CD4-positive, alpha-beta T cell treated with Interleukin-4 for 1 hour (primary cell): ENCODE measurements around the gene ANKS4B.
"Not testable (repeated sequence)": the region's sequence is repeated elsewhere in the genome, so short reads cannot be mapped to it uniquely, and the experiment has no call there.

ENCODE experiments used
- DNase-seq, 2 donors: peaks; one replicate each; pipeline ENCODE4 v3.0.0-alpha.2; 2020 to 2022

ANKS4B gene

DNA sequence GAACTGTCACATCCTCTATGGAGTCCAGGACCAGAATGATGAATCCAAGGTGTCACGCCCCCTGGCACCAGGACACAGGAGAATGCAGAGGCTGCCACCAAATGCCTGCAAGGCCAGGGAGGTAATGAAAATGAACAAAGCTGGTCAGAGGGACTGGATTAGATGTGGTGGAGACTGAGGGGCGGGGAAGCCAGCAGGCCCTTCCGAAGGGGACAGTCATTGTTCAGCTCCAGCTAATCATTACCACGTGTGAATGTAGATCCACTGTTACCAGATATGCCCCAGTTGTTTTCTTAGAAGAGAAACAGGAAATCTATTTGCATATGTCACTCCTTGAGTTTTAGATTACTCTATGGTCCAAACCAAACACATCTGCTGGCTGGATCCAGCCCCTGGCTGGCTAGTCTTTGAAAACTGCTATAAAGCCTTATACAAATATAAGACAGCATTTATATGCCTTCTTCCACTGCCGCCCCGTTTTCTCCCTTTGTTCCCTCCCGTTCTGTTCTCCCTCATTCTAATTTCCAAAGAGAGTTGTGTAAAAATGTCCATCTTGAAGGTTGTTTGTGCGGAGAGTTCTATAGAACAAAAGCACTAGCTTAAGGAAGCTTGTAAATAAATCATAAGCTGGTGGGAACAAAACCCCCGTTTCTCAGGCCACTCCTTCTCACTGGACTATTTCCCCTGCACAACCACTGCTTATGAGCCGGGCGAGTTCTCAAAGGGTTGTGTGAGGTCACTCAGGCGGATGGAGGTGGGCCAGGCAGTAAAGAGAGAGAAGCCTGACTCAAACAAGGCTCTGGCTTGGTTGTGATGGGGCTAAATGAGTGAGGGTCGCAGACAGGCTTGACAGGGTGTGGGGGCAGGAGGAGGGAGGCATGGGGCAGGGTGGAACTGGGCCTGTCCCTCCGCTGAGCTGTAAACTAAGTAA is 30.4 kb downstream of the ANKS4B start:
- no peak for DNase-seq

GRCh38 chr16:21264571-21265036 is 31.1 kb downstream of the ANKS4B start:
- DNase-seq: no peak

DNA sequence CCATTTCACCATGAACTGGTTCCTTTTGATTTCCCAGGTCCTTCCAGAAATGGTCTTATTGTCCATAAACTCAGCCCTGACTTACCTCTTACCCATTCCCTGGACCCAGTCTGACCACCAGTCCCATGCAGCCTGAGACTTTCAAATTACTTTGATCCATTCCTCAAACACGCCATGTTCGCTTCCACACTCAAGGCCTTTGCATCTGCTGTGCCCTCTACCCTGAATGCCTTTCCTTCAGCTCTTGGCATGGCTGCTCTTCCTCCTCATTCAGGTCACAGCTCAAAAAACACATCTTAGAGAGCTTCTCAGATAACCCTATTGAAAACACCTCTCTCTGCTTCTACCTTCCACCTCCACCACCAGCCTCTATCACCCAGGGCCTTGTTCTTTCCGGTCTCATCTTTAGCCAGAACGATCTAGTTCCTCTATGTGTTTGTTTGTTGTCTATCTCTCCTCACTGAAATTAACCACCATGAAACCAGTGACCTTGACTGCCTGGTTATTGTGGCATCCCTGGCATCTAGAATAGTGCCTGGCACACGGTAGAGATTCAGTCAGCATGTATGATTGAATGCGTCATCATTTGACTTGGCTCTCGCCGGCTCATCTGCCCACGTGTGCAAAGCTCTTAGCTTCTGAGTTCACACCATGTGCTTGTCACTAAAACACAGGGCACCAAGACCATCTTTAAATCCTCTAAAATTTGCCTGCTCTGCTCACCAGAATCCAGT is 31.8 kb downstream of the ANKS4B start:
- no peak for DNase-seq

- DNase-seq: no peak
Measured at GRCh38 chr16:21267298-21267697, 33.8 kb downstream of the ANKS4B start.

DNA sequence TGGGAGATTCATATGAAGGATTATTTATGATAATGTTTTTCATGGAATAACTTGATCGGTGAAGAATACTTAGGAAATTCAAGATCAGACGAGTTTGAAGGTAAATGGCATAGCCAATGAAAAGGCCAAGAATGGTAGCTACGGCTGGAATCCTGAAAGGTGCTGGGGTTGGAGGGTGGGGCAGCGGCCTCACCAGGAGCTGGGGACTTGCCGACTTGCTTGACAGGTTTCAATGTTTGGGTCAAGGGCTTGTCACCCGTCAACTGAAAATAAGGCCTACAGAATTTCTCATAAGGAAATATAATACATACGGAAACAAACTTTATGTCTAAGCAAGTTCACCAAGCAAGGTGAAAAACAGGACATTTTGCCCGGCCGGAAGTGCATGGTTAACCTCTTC is 34.7 kb downstream of the ANKS4B start:
- DNase-seq: no peak

DNA sequence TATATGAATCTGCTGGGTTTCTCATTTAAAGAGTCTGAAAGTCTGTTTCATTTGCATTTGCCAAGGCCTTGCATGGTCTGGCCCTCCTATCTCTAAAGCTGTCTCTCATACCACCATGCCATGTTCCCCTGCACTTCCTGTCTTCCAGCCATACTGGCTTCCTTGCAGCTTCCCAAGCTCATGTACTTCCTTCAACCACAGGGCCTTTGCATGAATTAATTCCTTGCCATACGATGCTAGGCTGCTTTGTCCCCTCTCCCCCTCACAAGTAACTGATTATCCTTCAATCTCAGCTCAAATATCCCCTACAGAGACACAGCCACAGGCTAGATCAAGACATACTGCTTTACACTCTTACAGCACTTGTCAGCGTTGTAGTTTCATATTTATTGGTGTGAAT is 38.8 kb downstream of the ANKS4B start:
- no peak for DNase-seq

GRCh38 chr16:21272763-21273162 is 39.3 kb downstream of the ANKS4B start:
- not testable (repeated sequence) for DNase-seq

DNA sequence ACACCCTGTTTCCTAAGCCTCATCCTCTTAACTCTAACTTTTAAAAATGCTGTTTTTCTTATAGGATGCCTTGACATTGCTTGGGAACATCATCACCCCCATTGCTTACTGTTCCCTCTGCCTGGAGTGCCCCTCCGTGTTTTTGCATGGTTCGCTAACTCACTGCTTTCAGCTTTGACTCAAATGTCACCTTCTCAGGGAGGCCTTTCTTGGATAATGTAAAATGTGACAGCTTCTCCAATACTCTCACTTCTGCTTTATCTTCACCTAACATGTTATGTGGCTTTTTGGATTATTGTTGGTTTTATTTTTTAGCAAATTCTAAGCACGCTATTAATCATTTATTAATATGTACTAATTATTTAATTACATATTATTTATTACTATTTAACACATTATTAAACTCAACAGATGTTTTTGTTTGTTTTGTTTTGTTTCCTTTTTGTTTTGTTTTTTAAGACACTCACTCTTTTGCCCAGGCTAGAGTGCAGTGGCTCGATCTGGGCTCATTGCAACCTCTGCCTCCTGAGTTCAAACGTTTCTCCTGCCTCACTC is 40.8 kb downstream of the ANKS4B start:
- DNase-seq: no peak

DNA sequence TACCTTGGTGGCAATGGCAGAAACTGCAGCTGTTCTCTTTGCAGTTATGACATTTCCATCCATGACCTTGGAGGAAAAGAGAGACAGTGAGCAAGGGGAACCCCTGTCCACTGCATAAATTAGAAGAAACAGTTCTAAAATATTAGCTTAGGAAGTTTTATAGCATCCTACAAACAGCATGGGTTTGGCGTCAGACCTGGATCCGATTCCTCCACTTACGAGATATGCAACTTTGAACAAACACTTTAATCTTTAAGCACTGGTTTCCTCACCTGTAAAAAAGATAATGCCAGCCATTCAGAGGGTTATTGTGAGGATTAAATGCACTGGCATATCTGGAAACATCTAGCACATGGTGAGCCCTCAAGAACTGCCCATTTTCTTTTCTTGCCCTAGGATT is 42.0 kb downstream of the ANKS4B start:
- DNase-seq: no peak

DNA sequence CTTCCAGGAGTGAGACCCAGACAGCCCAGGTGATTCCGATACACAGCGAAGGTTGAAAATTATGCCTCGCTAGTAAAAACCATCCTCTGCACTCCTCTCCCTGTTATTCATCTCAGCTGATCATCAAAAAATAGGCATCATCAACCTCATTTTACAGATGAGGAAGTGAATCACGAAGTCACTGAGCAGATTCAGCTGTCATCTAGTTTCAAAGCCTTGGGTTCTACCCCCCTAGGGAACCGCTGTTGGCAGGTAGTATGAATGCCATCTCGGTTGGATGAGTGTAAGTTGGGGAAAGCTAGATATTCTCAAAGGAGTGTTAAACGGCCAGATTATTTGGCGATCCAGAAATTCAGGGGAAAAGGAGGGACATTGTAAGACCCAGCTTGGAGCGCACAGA is 42.6 kb downstream of the ANKS4B start:
- DNase-seq: no peak

GRCh38 chr16:21277045-21277926 is 43.8 kb downstream of the ANKS4B start:
- no peak for DNase-seq

DNA sequence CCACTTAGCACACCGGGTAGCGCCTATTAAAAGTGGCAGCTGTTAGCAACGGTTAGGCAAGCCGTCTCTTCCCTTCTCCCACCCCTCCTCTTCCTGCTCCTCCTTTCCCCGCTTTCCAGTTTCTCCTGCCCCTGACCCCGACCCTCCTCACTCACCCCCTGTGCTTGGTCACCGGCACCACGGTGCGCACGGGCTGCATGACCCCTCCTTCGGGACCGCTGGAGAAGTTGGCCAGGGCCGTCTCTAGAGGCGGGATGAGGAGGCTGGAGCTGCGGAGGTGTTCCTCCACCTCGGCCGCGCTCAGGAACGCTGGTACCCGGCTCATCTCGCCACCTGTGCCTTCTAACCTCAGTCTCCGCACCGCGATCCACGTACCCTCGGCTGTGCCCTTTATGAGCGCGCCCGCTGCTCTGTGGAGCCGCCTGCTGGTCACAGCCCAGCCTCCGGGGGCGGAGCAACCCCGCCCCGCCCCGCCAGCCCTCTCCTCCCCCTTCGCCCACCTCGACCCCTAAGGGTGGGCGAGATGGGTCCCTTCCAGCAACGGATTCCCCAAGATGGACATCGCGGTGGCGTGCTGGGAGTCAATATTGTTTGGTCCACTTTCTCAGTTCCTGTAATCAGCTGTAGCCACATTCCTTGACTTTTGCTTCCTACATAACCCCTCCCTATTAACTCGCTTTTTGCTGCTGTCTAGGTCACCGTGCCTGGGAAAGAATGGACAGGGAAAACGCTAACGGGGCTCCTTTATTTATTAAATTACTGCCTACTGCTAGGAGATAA is 44.6 kb downstream of the ANKS4B start, which contains the start of gene CRYM:
TSS of gene CRYM (minus strand) at position 364 of the 780 bp plus-strand sequence. CDS start at position 325, 39 bp downstream.
- DNase-seq: peak in 1 of 2 donors; percentile 50

DNA sequence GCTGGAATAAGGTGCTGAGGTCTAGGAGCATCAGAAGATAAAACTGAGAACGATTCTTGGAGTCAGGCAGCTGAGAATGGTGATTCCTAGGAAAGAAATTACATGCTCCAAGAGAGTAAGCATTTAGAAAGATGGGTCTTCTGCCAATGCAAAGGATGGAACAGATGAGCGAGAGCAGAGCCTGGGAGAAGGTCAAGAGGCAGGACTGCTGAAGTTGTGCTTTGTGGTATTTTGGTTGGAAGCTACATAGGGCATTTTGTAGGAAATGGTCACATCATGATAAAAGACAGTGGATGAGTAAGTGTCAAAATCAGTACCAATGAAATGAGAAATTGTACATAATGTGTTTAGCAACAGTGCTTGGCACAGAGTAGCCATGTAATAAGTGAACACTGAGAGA is 46.0 kb downstream of the ANKS4B start:
- no peak for DNase-seq

DNA sequence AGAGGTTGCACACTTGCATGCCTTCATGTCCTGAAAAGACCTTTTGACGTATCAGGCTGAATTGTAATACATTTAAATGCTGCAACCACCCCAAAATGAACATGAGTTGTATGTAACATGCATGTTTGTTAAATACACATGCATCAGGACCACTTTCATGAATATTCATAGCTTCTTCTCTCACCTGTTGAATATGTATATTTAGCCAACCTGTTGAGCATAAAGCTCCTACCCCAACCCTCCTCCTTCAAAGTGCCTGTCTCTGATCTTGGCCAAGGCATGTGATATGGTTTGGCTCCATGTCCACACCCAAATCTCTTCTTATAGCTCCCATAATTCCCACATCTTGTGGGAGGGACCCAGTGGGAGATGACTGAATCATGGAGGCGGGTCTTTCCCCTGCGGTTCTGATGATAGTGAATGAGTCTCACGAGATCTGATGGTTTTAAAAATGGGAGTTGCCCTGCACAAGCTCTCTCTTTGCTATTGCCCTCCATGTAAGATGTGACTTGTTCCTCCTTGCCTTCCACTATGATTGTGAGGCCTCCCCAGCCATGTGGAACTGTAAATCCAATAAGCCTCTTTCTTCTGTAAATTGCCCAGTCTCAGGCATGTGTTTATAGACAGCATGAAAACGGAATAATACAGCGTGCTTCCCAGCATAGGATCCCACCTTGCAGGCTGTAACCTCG is 48.3 kb downstream of the ANKS4B start:
- no peak for DNase-seq

GRCh38 chr16:21283521-21284289 is 50.2 kb downstream of the ANKS4B start:
- DNase-seq: peak in 1 of 2 donors; percentile 22

DNA sequence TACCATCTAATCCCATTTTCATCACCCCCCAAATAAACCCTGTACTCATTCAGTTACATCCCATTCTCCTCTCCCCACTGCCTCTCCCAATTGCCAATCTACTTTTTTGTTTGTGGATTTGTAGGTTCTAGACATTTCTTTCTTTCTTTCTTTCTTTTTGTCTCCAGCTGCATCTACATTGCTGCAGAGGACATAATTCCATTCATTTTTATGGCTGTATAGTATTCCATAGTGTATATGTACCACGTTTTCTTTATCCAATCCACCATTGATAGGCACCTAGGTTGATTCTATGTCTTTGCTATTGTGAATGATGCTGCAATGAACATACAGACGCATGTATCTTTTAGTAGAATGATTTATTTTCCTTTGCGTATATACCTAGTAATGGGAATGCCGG is 50.9 kb downstream of the ANKS4B start:
- DNase-seq: no peak

DNA sequence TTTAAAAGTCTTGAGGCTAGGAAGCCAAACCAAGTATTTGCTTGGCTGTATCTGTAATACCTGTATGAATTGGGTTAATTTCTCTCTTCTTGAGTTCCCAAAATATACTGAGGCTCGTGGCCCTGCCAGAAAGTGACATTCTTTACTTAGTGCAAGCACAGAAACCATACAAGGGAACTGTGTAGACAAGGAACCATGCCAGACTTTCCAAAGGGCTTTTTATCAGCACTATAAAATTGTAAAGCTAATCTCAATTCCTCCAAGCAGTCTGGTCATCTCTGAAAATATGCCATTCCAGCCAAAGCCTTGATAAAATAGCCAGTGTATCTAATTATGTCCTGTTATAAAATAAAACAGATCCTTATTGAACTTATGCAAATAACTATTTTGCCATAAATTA is 51.8 kb downstream of the ANKS4B start:
- no peak for DNase-seq

DNA sequence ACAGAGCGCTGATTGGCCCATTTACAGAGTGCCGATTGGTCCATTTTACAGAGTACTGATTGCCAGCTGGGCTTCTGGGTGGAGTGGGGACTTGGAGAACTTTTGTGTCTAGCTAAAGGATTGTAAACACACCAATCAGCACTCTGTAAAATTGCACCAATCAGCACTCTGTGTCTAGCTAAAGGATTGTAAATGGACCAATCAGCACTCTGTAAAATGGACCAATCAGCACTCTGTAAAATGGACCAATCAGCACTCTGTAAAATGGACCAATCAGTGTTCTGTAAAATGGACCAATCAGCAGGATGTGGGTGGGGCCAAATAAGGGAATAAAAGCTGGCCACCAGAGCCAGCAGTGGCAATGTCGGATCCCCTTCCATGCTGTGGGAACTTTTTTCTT is 56.3 kb downstream of the ANKS4B start:
- not testable (repeated sequence) for DNase-seq

- peak; percentile 39 to 76 for DNase-seq
Measured at GRCh38 chr16:21300309-21301167, 67.0 kb downstream of the ANKS4B start.
